Raji (cell line): ENCODE measurements around the gene MTHFSD.

Experiments used
- POLR2A ChIP-seq: IDR thresholded peaks from 2 replicates; pipeline ENCODE4 v1.6.1; 2011; ENCODE audit warnings: low read depth, low read length, control low read depth; ENCODE audit not compliant: insufficient read depth

The MTHFSD gene

DNA sequence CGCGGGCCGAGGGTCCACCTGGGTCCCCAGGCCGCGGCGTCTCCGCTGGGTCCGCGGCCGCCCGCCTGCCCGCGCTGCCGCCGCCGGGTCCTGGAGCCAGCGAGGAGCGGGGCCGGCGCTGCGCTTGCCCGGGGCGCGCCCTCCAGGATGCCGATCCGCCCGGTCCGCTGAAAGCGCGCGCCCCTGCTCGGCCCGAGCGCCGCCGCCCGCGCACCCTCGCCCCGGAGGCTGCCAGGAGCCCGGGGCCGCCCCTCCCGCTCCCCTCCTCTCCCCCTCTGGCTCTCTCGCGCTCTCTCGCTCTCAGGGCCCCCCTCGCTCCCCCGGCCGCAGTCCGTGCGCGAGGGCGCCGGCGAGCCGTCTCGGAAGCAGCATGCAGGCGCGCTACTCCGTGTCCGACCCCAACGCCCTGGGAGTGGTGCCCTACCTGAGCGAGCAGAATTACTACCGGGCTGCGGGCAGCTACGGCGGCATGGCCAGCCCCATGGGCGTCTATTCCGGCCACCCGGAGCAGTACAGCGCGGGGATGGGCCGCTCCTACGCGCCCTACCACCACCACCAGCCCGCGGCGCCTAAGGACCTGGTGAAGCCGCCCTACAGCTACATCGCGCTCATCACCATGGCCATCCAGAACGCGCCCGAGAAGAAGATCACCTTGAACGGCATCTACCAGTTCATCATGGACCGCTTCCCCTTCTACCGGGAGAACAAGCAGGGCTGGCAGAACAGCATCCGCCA is 12.1 kb upstream of the MTHFSD start:
- TF ChIP-seq POLR2A: no peak

DNA sequence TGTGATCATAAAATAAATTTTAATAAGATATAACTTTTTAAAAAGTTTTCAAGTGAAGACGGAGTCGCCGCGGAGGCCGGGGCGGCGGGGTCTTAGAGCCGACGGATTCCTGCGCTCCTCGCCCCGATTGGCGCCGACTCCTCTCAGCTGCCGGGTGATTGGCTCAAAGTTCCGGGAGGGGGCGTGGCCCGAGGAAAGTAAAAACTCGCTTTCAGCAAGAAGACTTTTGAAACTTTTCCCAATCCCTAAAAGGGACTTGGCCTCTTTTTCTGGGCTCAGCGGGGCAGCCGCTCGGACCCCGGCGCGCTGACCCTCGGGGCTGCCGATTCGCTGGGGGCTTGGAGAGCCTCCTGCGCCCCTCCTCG is 11.5 kb upstream of the MTHFSD start, which contains the start of gene FOXC2:
TSS of gene FOXC2 (plus strand) at position 229 of the 365 bp plus-strand sequence. CDS start 507 bp downstream, outside the sequence.
- TF ChIP-seq POLR2A: no peak

DNA sequence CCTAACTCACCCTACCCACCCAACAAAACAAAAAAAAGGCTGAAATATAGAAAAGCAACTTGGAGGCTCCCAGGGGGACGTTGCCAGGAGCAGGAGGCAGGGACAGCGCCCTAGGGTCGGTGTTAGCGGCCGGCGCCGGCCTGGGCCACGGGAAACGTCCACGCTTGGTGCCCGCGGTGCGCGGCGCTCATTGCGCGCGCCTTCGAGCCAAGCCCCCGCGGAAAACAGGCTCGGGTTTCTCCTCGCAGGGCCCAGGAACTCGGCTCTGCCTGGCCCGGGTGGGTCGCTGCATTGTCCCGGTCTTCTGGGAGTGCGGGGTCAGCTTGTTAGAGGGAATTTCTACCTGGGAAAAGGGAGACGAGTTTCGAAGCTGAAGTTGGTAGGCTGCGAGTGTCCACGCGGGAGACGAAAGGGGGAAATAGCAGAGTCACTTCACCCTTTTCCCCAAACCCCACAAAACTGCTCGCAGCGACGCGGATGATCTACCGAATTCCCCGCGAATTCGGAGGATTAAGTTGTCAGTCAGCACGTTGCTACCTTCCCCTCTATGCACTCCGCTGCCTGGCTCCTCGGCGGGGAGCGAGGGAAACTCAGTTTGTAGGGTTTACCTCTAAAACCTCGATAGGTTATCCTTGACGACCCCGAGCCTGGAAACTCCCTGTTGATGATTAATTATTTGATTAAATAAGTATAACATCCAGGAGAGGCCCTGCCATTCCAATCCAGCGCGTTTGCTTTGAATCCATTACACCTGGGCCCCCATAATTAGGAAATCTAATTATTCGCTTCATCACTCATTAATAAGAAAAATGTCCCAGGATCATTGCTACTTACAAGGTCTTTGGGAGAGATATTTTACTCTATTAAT is 10.8 kb upstream of the MTHFSD start:
- no peak for TF ChIP-seq POLR2A

DNA sequence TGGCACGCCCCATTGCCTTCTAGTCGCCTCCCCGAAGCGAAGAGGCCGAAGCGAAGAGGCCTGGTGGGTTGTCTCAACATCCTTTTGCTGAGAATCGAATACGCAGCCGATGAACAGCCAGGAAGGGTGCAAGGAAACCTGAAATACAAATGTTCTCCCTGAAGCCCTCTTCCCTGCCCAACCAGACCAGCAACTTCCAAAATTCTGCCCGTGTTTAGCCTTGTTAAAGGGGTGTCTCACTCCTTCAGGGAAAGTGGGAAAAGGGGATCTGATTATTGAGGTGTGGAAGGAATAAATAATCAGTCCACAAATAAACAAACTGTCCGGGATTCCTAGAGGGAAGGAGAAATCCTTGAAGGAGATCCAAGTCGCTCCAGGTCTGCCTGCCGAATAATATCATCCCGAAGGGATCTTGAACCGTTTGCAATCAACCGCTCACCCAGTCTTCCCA is 10.2 kb upstream of the MTHFSD start:
- no peak for TF ChIP-seq POLR2A

DNA sequence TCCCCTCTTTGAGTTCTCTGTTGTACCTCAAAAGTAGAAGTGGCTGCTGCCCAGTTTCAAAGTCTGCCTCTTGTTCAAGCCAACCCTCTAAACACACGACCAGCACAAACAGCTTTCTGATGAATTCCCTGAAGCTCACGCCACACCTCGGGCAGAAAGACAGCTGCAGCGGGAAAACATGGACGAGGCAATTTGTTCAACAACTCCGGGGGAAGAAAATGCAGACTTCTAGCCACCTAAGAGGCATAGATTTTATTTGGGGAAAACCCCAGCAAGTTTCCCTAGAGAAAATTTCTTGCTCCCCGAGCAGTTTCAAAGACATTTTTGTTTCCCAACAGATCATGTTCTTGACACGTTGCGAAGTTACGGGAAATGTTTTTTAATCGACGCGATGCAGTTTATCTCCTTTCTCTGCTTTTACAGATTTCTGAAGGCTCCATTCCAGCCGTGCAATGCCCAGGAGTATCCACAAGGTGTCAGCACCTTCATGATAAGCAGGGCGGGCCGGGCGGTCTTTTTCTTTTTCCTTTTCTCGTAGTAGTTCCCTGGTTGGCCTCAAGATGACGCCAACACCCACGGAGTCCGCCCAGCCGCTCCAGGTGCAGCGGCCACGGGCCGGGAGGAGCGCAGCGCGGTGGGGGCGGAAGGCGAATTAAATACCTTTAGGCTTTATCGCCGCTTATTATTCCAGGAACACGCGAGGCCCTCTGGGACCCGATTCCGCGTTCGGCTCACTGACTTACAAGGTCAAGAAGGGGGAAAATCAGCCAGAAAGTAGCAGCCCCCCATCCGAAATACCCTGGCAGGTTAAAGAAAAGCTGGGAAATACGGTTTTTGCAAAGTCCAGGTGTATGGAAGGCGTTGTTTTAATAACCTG is 8.7 kb upstream of the MTHFSD start:
- no peak for TF ChIP-seq POLR2A

DNA sequence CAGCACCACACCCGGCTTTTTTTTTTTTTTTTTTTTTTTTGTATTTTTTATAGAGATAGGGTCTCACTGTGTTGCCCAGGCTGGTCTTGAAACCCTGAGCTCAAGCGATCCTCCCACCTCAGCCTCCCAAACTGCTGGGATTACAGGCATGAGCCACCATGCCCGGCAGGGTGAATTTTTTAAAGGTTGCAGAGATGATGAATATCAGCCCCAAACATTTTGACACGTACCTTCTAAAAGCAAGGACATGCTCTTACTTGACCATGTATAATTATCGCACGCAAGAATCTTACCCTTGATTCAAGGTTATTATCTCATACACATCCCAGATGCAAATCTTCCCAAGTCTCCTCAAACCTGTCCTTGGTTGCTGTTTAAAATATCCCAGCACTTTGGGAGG is 7.3 kb upstream of the MTHFSD start:
- TF ChIP-seq POLR2A: no peak

DNA sequence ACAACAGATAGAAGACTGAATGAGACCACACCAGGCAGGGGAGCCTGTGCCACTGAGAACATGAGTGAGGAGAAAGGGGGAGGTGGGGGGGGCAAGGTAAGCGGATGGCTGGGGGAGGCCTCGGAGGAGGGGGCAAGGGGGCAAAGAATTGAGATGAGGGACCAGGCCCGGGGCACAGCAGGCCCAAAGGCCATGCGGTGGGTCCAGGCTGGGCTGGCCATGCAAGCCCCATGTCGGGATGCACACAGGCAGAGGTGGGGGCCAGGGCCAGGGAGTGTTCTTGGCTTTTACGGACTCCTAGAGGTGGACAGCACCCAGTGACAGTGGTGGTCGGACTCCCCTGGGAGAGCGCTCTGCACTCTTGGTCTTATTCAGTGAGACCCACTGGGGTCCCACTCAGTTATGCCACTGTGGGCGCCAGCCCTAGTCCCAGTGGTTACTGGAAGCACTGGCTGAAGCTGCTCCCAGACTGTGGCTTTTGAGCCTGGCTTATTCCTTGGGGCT is 4.8 kb upstream of the MTHFSD start:
- no peak for TF ChIP-seq POLR2A

DNA sequence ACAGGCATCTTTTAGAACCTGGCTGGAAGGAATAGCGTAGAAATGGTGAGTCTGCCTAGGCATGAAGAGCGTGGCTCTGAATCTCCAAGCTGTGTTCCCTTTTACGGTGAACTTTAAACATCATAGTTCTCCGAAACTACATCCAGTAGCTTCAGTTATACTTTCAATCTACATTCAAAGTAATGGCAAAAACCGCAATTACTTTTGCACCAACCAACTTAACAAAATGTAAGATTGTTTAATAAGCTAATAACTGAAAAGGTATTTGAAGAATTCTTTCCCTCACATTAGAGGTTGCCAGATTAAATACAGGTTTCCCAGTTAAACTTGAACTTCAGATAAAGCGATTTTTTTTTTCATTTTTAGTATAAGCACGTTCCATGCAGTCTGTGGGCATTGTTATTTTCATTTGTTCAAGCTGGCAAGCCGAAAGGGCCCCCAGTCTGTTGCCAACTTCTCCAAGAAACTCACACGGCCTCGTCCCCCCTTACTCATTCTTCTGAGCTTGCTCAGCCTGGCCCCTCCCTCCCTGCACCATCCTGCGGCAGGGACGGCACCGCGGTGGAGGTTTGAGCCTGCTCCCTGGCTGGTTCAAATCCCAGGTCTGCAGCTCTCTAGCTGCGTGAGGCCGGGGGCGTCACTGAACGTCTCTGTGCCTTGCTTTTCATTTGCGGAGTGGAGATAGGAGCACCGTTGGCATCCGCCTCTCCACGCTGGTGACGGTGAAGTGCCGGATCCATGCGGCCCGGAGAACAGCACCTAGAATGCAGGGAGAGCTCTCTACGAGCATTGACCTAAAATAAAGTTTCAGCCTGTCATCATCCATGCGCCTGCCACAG is 3.5 kb upstream of the MTHFSD start:
- TF ChIP-seq POLR2A: no peak

DNA sequence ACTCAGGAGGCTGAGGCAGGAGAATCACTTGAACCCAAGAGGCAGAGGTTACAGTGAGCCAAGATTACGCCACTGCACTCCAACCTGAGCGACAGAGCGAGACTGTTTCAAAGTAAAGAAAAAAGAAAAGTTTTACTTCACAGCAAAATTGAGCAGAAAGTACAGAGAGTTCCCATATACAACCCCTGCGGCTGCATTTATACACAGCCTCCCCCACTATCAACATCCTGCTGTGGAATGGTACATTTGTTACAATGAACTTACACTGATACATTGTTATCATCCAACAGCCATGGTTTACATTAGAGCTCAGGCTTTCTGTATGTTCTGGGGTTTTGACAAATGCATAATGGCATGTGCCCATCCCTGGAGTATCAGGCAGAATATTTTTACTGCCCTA is 2.6 kb upstream of the MTHFSD start:
- no peak for TF ChIP-seq POLR2A

DNA sequence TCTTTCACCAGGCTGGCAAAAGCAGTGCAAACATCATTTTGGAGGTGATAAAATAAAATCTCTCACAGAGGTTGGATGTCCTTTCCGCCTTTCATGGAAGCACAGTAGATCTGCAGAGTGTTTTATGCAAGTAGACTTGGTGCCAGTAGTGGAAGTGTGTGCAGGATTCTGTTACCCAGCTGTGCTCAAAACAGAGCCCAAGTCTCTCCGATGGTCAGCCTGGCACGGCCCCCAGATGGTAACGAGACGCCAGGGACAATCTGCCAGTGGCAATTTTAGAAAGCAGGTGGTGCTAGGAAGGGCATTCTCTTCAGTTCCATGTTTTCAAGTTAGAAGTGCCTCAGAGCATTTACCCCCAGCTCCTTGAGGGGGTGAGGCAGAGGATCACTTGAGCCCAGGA is 1.5 kb upstream of the MTHFSD start:
- no peak for TF ChIP-seq POLR2A

DNA sequence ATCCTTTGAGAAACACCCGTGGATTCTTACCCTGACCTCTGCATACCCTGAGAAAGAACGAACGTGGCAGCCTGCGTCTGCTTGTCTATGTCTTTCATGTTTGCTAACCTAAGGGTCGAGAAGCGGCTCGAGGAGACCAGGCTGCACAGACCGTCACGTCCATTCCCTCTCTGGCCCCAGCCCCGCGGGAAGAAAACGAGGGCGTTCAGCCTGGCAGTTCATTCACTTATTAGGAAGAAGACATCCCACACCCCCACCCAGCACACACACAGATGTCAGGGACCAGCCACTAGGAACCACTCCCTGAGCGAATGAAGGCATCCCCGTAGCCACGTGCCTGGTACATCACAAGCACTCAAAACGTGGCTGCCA is 655 bp upstream of the MTHFSD start:
- TF ChIP-seq POLR2A: no peak

DNA sequence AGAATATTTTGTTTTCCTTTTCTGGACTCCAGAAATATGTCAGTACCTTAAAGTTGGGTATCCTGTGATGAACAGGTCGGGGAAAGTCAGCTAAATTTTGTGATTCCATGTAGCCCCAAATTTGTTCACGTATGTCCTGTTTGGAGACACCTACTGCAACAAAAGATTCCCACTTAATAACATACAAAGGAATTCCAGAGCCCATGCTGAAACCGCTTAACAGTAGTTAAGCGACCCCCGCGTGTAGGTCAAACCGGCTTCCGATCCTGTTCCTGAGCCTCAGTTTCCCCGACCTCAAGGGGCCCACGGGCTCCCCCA is 477 bp downstream of the MTHFSD start:
- TF ChIP-seq POLR2A: no peak

DNA sequence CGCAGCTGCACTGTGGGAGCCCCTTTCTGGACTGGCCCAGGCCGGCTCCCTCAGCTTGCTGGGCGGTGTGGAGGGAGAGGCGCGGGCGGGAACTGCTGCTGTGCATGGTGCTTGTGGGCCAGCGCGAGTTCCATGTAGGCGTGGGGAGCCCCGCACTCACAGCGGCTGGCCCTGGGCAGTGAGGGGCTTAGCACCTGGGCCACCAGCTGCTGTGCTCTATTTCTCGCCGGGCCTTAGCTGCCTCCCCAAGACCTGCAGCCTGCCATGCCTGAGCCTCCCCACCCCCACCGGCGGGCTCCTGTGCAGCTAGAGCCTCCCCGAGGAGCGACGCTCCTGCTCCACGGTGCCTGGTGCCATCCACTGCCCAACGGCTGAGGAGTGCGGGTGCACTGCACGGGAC is 1.7 kb downstream of the MTHFSD start:
- 0 out of 2 replicates have a peak, but pooled peaks have one; percentile 11 for TF ChIP-seq POLR2A

DNA sequence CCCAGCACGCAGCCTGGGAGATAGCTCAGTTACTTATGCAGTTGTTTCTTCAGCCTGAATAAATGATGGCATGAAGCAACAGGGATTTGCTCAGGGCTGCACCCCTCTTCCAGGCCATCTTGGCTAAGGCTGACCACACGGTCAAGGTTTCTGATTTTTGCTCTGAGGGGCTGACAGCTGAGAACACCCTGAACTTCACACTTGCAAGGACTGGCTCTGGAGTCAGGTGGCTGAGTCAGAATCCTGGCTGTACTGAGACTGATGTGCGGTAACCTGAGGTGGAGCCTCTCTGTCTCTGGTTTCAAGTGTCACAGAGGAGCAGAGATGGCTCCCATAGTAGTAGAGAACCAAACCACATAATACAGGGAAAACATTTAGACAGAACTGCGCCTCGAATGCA is 4.8 kb downstream of the MTHFSD start:
- TF ChIP-seq POLR2A: no peak

DNA sequence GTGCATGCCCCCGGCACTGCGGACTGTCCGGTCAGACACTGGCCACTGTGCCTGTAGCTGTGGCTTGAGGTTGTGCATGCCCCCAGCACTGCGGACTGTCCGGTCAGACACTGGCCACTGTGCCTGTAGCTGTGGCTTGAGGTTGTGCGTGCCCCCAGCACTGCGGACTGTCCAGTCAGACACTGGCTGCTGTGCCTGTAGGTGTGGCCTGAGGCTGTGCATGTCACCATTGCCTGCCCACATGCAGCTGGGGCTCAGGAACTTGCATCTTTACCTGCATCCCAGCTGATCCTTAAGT is 5.2 kb downstream of the MTHFSD start:
- TF ChIP-seq POLR2A: no peak
